Fibroblast of lung (primary cell): ENCODE results near the gene CCDC73. TPM values are rescaled to one million over a fixed set of nuclear protein-coding genes. Genes with fewer than 3 reads are reported as not detected.
A peak's percentile ranks its signal among the peaks of the same experiment; 100 is the strongest.

Source experiments
- DNase-seq, 2 donors: peaks; one replicate each; pipeline versions ENCODE4 v3.0.0 to v3.0.0-alpha.2; 2010; ENCODE audit warnings: low read depth in 2 of 2
- H2AFZ ChIP-seq: 2 replicates; pipeline ENCODE4 v1.5.1; 2012; ENCODE audit warnings: low read length, control low read depth, inconsistent platforms
- H3K27ac ChIP-seq: 2 replicates; pipeline ENCODE4 v1.5.1; 2011; ENCODE audit warnings: low read length, control low read depth; ENCODE audit not compliant: insufficient read depth
- H3K27me3 ChIP-seq: 2 replicates; pipeline ENCODE4 v1.5.1; 2011; ENCODE audit warnings: mild to moderate bottlenecking, low read length; ENCODE audit not compliant: control insufficient read depth, insufficient read depth
- H3K36me3 ChIP-seq: 2 replicates; pipeline ENCODE4 v1.5.1; 2011; ENCODE audit warnings: low read length; ENCODE audit not compliant: control insufficient read depth, insufficient read depth
- H3K4me1 ChIP-seq: 2 replicates; pipeline ENCODE4 v1.5.1; 2011; ENCODE audit warnings: low read length; ENCODE audit not compliant: control insufficient read depth, insufficient read depth; ENCODE audit errors: extremely low read depth
- H3K4me2 ChIP-seq: 2 replicates; pipeline ENCODE4 v1.5.1; 2011; ENCODE audit warnings: low read length, control low read depth; ENCODE audit not compliant: insufficient read depth; ENCODE audit errors: extremely low read depth
- H3K4me3 ChIP-seq, 4 experiments: fragments of 200-600 bp in 1 of 4; sonication (generic) in 1 of 4; replicated peaks in 1 of 4; 2 replicates each; pipeline ENCODE4 v1.5.1; 2011 to 2016; ENCODE audit warnings: low read length in 4 of 4, low read depth in 3 of 4, mild to moderate bottlenecking in 3 of 4, control low read depth in 2 of 4, inconsistent platforms in 1 of 4, mixed read lengths in 1 of 4; ENCODE audit not compliant: insufficient read depth in 1 of 4; ENCODE audit errors: control extremely low read depth in 1 of 4
- H3K79me2 ChIP-seq: 2 replicates; pipeline ENCODE4 v1.5.1; 2012; ENCODE audit warnings: mild to moderate bottlenecking, low read length, inconsistent platforms; ENCODE audit not compliant: control insufficient read depth, insufficient read depth
- H3K9ac ChIP-seq: 2 replicates; pipeline ENCODE4 v1.5.1; 2011; ENCODE audit warnings: mild to moderate bottlenecking, low read length, control low read depth; ENCODE audit not compliant: insufficient read depth
- H3K9me3 ChIP-seq: 2 replicates; pipeline ENCODE4 v1.5.1; 2012; ENCODE audit warnings: low read depth, low read length; ENCODE audit not compliant: control insufficient read depth, insufficient read depth
- H4K20me1 ChIP-seq: 2 replicates; pipeline ENCODE4 v1.5.1; 2011; ENCODE audit warnings: low read length; ENCODE audit not compliant: control insufficient read depth, insufficient read depth; ENCODE audit errors: extremely low read depth
- CTCF ChIP-seq, 2 donors: IDR thresholded peaks in 1 of 2; conservative IDR thresholded peaks in 1 of 2; 1 replicate in 1 of 2; 2 replicates in 1 of 2; pipeline ENCODE4 v1.5.1; 2011 to 2012; ENCODE audit warnings: low read length in 2 of 2, control low read depth in 1 of 2, inconsistent platforms in 1 of 2, low read depth in 1 of 2, mild to moderate bottlenecking in 1 of 2
- EZH2 ChIP-seq: IDR thresholded peaks from 2 replicates; pipeline ENCODE4 v1.5.1; 2012; ENCODE audit warnings: low read length, control low read depth, mild to moderate bottlenecking; ENCODE audit errors: missing control alignments
- polyA plus RNA-seq, 2 donors: library from polyadenylated mRNA; depleted of rRNA in 1 of 2; stranded (reverse) in 1 of 2; unstranded in 1 of 2; fragments of >200 nt; gene quantifications; 2 replicates each; pipeline ENCODE4 v1.2.1, GENCODE V29; 2011 to 2012; ENCODE audit warnings: missing spikeins in 1 of 2
- total RNA-seq: library from RNA; depleted of rRNA; stranded (reverse); fragments of >200 nt; gene quantifications from 2 replicates; pipeline ENCODE4 v1.2.1, GENCODE V29; 2014

Gene CCDC73
- total and polyA plus RNA-seq, 2 donors (not counting 1 experiment from before 2014, with no cell fraction given) = under 0.01 TPM; not detected in 1

GRCh38 chr11:32704261-32704660 lies 90.2 kb downstream of the CCDC73 start:
- H2AFZ ChIP-seq = no peak overlapping the region
- H4K20me1 ChIP-seq = no peaks in the 10 kb centered on the region
- H3K9me3 ChIP-seq = no peaks in the 10 kb centered on the region
- no peak overlapping the region for H3K4me3 ChIP-seq
- TF ChIP-seq EZH2 = no peak
- TF ChIP-seq CTCF (conservative IDR thresholded peaks at IDR 0.05 in 1 of 2, IDR thresholded peaks at IDR 0.05 in 1 of 2; ENCODE audit: low read depth in 1 of 2, low read length in 2 of 2) = no peak
- no peaks in the 10 kb centered on the region for H3K27me3 ChIP-seq
- no peaks in the 10 kb centered on the region for H3K4me1 ChIP-seq
- H3K4me2 ChIP-seq = no peak overlapping the region
- H3K27ac ChIP-seq = no peak overlapping the region
- no peaks in the 10 kb centered on the region for H3K36me3 ChIP-seq
- no peaks in the 10 kb centered on the region for H3K79me2 ChIP-seq
- H3K9ac ChIP-seq = no peak overlapping the region
- no peak for DNase-seq

GRCh38 chr11:32701616-32702015 lies 92.8 kb downstream of the CCDC73 start:
- no peaks in the 10 kb centered on the region for H3K36me3 ChIP-seq

GRCh38 chr11:32698579-32698978 lies 95.9 kb downstream of the CCDC73 start:
- Histone ChIP-seq H3K27ac (no peak overlapping the region), H3K9ac (no peak overlapping the region), H3K4me2 (no peak overlapping the region), H2AFZ (no peak overlapping the region), H3K36me3 (no peaks in the 10 kb centered on the region), H3K79me2 (no peaks in the 10 kb centered on the region), H3K9me3 (no peaks in the 10 kb centered on the region), H3K4me1 (no peaks in the 10 kb centered on the region), H3K4me3 (no peak overlapping the region), H3K27me3 (no peaks in the 10 kb centered on the region), H4K20me1 (no peaks in the 10 kb centered on the region)
- peak in 1 of 2 donors; percentile 1 for DNase-seq
- no peak for TF ChIP-seq CTCF (conservative IDR thresholded peaks at IDR 0.05 in 1 of 2, IDR thresholded peaks at IDR 0.05 in 1 of 2; ENCODE audit: low read depth in 1 of 2, low read length in 2 of 2)
- TF ChIP-seq EZH2 = no peak

More at GRCh38 chr11:32701616-32702015, 92.8 kb downstream of the CCDC73 start:
- Histone ChIP-seq H2AFZ (no peak overlapping the region), H3K79me2 (no peaks in the 10 kb centered on the region), H3K4me2 (no peak overlapping the region), H3K27ac (no peak overlapping the region), H4K20me1 (no peaks in the 10 kb centered on the region), H3K9me3 (no peaks in the 10 kb centered on the region), H3K27me3 (no peaks in the 10 kb centered on the region), H3K9ac (no peak overlapping the region), H3K4me3 (no peak overlapping the region), H3K4me1 (no peaks in the 10 kb centered on the region)
- TF ChIP-seq CTCF (conservative IDR thresholded peaks at IDR 0.05 in 1 of 2, IDR thresholded peaks at IDR 0.05 in 1 of 2; ENCODE audit: low read depth in 1 of 2, low read length in 2 of 2) (no peak), EZH2 (no peak)
- no peak for DNase-seq
